HG02571 (cell line): Measurements from ENCODE around the gene AMOT.

Experiments used
- ATAC-seq: cut with Tn5 transposase; IDR thresholded peaks from one replicate; pipeline ENCODE4 v1.9.1; 2021; ENCODE audit warnings: mild to moderate bottlenecking, moderate library complexity; ENCODE audit not compliant: unreplicated experiment

AMOT gene

DNA sequence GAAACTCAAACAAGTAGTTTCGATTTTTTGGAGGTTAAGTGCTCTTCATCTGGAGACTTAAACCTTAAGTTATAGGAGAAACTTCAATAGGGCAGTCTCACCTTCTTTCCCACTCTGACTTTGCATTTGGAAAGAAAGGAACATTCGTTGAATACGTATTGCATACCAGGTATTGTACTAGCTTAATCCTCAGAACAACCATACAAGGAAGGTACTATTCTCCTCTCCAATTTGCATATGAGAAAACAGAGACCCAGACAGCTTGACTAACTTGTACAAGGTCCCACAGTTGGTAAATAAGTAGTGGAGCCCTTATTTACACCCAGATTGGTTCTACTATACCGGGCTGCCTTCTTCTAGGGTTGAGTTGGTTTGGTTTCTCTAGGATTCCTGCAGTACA, 32.6 kb downstream of the AMOT start:
- ATAC-seq: no peak

GRCh38 chrX:112803060-112803459, 37.6 kb downstream of the AMOT start:
- no peak for ATAC-seq

DNA sequence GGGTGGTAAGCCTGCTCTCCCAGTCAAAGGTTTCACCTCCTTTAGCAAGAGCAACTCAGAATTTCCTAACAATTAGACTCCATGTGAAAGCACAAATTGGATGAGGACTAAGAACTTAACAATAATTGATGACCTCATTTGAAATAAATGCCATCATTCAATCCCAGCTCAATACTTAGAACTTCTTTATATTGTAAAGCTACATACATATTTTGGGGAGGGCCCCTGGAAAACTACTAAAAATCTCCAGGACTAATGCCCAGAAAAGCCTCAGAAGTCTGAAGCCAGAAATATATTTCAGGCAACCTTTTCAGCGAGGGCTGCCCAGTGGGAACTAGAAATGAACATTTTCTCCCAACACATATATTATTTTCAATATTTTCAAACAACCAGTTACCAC, 38.1 kb downstream of the AMOT start:
- ATAC-seq: no peak

- no peak for ATAC-seq
Measured at GRCh38 chrX:112800971-112801775, 39.5 kb downstream of the AMOT start.

DNA sequence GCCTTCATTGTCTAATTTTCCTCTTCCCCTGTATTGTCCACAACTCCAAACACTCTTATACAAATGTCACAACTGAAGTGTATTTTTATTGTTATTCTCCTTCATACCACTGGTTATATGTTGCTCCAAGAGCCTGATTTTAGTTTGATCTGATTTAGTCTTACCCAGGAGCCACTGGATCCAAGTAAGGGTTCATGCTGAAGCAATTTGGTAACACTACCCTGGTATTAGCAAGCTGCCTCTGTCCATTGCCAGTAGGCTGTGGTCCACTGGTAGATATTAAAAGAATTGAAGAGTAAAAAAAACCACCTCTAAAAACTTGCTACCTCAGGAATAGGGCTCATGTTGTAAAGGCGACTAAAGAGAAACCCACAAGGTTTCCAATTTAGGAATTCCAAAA, 41.2 kb downstream of the AMOT start:
- no peak for ATAC-seq

- ATAC-seq: no peak
Measured at GRCh38 chrX:112798736-112799135, 41.9 kb downstream of the AMOT start.

- ATAC-seq: no peak
Measured at GRCh38 chrX:112789931-112790330, 50.7 kb downstream of the AMOT start.

GRCh38 chrX:112786076-112786475, 54.6 kb downstream of the AMOT start:
- no peak for ATAC-seq

- no peak for ATAC-seq
Measured at GRCh38 chrX:112785344-112785743, 55.3 kb downstream of the AMOT start.

- ATAC-seq: no peak
Measured at GRCh38 chrX:112784692-112785091, 55.9 kb downstream of the AMOT start.

GRCh38 chrX:112779139-112779538, 61.5 kb downstream of the AMOT start:
- ATAC-seq: no peak

GRCh38 chrX:112774651-112775293, 65.9 kb downstream of the AMOT start:
- no peak for ATAC-seq

- no peak for ATAC-seq
Measured at GRCh38 chrX:112774142-112774541, 66.5 kb downstream of the AMOT start.

GRCh38 chrX:112769034-112769433, 71.6 kb downstream of the AMOT start:
- ATAC-seq: no peak

DNA sequence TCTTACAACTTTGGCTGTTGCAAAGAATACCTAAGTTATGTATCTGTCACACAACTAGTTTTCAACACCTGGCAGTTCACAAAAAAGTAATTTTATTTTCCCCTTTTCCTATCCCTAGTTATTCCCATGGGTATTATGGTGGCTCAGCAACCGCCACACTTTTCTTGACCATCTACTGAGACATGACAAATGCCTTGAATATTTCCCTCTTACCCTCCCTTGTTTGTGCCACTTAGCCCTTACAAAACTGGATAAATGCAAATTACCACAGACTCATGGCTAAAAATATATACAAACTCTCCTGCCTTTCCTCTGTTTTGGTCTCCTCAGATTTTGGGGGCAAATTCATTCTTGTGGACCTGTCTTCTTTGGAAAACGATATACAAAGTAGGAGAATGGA, 72.1 kb downstream of the AMOT start:
- ATAC-seq: no peak

GRCh38 chrX:112766774-112767173, 73.9 kb downstream of the AMOT start:
- no peak for ATAC-seq

- ATAC-seq: peak; percentile 84
Measured at GRCh38 chrX:112761242-112762207, 79.1 kb downstream of the AMOT start.

- no peak for ATAC-seq
Measured at GRCh38 chrX:112760697-112761096, 79.9 kb downstream of the AMOT start.

GRCh38 chrX:112759966-112760365, 80.7 kb downstream of the AMOT start:
- ATAC-seq: no peak

- ATAC-seq: no peak
Measured at GRCh38 chrX:112759512-112759911, 81.1 kb downstream of the AMOT start.

DNA sequence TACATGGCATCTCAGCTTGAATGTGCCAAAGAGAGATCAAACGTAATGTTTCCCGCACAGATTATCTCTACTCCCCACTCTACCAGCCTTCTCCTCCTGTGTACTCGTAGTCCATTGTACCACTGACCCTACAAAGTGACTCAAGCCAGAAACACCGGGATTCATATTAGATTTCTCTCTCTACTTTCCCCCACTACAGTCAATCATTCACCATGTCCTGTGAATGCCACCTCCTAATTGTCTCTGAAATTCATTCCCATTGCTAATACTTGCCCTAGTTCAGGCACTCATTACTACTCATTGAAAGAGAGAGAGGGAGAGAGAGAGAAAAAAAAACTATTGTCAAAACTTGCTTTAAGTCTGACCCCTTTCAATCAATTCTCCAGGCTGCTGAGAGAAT, 82.7 kb downstream of the AMOT start:
- ATAC-seq: no peak
